Measurements from ENCODE around the gene SLC25A38.

The SLC25A38 gene

GRCh38 chr3:39438880-39439279, 55.7 kb downstream of the SLC25A38 start:
- DNase-seq, result no peak

DNA sequence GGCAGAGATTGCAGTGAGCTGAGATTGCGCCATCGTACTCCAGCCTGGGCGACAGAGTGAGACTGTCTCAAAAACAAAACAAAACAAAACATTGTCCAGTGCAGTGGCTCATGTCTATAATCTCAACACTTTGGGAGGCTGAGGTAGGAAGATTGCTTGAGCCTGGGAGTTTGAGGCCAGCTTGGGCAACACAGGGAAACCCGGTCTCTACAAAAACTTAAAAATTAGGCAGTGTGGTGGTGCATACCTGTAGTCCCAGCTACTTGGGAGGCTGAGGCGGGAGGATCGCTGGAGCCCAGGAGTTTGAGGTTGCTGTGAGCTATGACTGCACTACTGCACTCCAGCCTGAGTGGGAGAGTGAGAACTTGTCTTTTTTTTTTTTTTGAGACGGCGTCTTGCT, 57.1 kb downstream of the SLC25A38 start:
- DNase-seq, result no peak

- no peak for DNase-seq
Observed at GRCh38 chr3:39443530-39443929, 60.4 kb downstream of the SLC25A38 start.

DNA sequence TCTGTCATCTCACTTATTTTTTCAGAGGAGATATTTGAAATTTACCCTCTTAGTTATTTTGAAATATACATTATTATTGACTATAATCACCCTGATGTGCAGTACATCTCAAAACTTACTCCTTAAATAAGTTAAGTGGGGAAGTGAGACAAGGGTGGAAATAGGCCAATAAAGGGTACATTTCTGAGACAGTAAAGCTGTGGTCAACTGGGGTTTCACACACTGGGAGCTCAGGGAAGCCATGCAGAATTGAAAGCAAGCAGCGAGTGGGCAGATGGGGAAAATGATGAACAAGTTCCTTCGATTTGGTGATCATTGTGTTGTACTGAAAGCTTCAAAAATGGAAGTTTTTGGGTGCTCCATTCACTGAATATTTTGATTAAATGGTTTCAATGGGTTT, 62.8 kb downstream of the SLC25A38 start:
- DNase-seq, result no peak

GRCh38 chr3:39446444-39446843, 63.3 kb downstream of the SLC25A38 start:
- no peak for DNase-seq

All from NCI-H1417 treated with DMSO at 0.1 percent for 48 hours (cell line).